Fibroblast of pulmonary artery (primary cell): ENCODE measurements around the gene CREB3L1.

ENCODE experiments used
- DNase-seq: peaks from one replicate; pipeline ENCODE4 v3.0.0-alpha.2; 2010; ENCODE audit warnings: low read depth
- H3K4me3 ChIP-seq: replicated peaks from 2 replicates; pipeline ENCODE4 v1.5.1; 2011; ENCODE audit warnings: low read depth, mild to moderate bottlenecking, control low read depth, low read length, moderate library complexity
- CTCF ChIP-seq: IDR thresholded peaks from 2 replicates; pipeline ENCODE4 v1.5.1; 2011; ENCODE audit warnings: mild to moderate bottlenecking, control low read depth, low read length, inconsistent platforms; ENCODE audit errors: missing control alignments

The CREB3L1 gene

GRCh38 chr11:46327829-46328228 is 50.4 kb downstream of the CREB3L1 start:
- H3K4me3 ChIP-seq = no peak overlapping the region
- TF ChIP-seq CTCF = no peak
- no peak for DNase-seq

DNA sequence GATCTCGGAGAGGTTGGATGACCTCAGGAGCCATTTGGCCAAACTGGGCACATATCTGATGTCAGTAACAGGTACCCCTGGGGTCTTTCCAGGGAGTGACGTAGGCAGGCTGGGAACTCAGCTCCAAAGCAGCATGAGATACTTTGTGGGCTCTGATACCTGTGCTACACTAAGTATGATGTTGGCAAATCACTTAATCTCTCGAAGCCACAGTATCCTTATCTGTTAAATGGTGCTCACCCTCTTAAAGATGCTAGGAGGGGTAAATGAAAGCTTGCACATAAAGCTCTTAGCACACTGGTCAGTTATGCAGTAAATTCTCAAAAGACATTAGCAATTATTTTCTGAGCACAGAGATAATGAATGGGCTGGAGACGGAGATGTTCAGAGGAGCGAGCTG is 52.7 kb downstream of the CREB3L1 start:
- no peak for TF ChIP-seq CTCF
- no peak for DNase-seq
- no peak overlapping the region for H3K4me3 ChIP-seq

DNA sequence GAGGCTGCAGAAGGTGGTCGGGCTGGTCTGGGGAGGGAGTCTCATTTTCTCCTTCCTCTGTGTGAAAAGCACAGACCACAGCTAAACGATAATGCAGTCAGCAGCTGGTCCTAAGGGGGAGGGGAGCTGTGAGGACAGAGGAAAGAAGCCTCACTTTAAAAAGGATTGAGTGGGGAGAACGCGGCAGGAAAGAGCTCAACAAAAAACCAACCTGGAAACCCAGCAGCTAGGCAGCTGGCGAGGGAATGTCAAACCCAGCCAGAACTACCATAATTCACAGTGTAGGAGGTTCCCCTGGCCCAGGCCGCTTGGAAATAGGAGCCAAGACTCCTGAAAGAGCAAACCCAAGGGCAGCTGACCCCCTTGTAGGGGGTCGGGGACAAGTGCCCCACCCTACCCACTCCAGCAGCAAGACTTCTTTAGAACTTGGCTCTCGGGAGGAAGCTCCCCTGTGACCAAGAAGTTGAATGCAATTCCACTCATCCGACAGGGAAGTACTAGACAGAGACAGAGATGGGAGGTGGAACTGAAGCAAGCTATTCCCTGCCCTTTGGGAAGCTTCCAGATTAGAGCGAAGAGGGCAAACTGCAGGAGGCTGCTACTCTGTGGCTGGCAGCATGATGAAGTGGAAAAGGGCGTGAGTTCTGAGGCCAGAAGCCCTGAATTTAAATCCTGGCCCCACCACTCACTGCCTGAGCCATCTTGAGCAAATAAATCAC is 53.3 kb downstream of the CREB3L1 start:
- TF ChIP-seq CTCF = no peak
- DNase-seq = no peak
- H3K4me3 ChIP-seq = no peak overlapping the region

DNA sequence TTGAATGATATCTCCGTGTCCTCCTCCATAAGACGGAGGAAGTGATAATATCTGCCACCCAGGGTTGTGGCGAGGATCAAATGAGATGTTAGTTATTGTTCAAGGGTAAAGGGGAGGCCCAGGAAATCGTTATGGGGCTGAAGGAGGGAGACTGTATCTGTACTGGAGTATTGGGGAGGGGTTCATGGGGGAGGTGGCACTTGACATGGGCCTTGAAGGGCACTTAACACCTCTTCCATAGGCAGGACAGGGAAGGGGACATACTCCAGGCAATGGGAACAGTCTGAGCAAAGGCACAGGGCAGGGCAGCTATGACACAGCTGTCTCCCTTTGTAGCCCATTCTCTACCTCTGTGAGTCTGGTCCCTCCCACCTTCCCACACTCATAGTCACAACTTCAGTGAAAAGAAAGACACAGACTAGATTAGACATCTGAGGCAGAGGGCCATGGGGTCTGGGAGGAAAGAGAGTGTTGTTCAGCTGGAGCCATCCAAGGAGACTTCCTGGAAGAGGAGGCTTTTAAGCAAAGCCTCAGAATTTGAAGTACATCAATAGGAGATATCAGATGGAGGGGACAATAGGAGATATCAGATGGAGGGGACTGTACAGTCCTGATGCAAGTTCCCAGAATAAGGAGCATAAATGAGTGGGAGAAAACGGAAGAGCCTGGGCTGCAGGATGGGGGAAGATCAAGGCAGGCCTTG is 54.0 kb downstream of the CREB3L1 start:
- DNase-seq = no peak
- no peak overlapping the region for H3K4me3 ChIP-seq
- no peak for TF ChIP-seq CTCF

GRCh38 chr11:46332093-46332567 is 54.7 kb downstream of the CREB3L1 start:
- TF ChIP-seq CTCF = no peak
- no peak for DNase-seq
- H3K4me3 ChIP-seq = no peak overlapping the region

DNA sequence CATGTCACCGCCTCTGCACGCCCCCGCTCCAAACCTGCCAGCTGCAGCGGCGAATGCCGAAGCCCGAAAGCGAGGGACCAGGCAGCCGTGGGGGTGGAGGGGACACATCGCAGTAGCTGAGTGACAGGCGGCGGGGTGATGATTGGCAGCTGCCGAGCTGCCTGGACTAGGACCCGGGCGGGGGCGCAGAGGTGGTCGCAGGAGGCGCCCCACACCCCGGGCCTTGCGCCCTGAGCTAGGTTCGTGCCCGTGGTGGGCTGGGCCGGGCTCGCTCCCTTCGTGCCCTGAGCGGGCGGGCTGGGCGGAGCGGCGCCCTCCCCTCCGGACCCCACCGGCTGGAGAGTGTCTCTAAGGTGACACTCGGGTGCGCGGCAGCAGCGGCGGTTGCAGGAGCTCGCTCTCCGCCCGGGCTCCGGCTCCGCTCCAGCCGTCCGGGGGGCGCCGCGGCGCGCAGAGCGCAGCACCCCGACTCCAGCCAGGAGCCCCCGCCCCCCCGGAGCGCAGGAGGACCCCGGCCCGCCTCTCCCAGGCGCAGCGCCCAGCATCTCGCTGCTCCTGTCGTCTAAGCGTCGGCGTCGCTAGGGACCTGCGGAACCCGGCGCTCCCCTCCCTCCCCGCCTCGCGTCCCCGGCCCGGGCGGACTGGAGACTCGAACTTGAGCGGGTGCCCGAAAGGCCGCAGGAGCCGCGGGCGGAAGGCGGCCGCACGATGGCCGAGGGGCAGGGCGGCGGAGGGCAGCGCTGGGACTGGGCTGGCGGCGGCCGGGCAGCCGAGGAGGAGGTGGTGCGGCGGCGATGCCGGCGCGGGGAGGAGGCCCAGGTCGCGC is 55.3 kb downstream of the CREB3L1 start:
- peak overlapping the region; percentile 5 for H3K4me3 ChIP-seq
- no peak for TF ChIP-seq CTCF
- DNase-seq = no peak
